NCI-H1417 (cell line): ENCODE data around the gene FIGLA.
A peak's percentile ranks its signal among the peaks of the same experiment; 100 is the strongest.
"Not testable (repeated sequence)": the region's sequence is repeated elsewhere in the genome, so short reads cannot be mapped to it uniquely, and the experiment has no call there.

Source experiments
- DNase-seq, 3 experiments: peaks; one replicate each; lab custom pipeline; 2025; lab: John Stamatoyannopoulos, UW

The FIGLA gene

DNA sequence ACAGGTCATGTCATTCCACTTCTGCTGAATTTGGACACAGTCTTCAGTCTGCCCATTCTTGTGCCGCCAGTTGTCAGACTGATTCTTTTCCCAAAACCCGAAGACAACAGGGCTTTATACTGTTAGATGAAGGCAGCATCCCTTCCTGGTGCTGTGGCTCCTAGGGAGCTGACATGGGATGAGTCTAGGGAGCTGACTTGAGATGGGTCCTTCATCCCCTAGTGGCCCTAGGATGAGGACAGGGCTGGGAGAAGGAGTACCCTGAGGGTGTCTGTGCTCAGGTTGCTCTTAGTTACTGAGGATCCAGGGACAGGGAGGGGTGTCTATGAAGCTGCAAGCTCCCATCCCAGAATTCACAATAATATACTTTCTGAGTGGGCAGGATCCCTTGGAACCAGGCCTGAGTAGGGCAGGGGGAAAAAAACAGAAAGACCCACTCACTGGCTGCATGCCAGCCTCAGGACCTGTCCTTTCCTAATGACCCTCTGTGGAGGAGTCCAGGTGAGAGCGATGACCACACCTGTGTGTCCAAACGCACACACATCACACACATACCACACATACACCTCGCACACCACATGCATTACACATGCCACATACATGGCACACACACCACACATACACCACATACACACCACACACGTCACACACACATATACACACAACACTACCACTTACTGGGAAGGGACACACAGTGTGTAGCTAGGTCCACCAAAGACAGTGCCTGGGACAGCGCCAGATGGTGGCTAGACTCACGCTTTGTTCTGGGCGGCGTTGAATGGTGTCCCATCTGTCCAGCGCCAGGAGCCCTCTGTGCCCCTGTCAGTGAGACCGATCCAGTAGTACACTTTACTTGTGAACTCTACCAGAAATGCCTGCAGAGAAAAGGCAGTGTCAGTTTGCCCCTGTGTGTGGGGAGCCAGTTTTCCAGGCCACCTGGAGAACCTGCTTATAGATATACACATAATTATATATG, 18.8 kb upstream of the FIGLA start:
- no peak for DNase-seq

DNA sequence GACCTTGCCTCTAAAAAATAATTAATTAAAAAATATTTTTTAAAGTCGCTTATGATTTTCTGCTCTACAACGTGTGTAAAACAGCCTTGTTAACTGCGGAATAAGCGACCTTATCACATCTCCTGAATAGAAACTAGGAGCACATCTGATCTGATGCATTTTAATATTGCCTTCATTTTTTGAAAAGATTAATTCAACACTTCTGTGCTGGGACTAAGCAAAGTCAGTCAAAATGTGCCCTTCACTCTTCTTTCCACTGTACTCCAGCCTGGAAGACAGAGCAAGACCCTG, 17.3 kb upstream of the FIGLA start:
- no peak for DNase-seq

DNA sequence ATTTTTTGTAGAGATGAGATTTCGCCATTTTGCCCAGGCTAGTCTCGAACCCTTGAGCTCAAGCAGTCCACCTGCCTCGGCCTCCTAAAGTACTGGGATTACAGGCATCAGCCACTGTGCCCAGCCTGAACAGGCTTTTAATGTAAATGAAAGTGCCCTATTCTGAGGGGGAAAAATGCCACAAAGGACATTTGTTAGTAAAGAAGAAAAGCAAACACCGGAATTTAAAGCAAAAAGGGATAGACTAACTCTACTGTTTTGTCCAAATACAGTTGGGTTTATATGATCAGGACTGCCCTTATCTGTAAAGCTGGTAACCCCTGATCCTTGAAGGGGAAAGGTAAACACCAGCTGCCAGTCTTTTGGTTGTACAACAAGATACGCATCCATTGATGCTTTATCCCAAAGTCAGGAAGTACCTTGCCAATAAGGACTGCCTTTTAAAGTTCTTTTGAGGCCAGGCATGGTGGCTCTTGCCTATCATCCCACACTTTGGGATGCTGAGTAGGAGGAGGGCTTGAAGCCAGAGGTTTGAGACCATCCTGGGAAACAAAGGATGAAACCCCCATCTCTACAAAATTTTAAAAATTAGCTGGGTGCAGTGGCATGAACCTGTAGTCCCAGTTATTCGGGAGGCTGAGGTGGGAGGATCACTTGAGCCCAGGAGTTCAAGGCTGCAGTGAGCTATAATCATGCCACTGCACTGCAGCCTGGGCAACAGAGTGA, 16.8 kb upstream of the FIGLA start:
- DNase-seq, result peak in 1 of 3 experiments; percentile 20

DNA sequence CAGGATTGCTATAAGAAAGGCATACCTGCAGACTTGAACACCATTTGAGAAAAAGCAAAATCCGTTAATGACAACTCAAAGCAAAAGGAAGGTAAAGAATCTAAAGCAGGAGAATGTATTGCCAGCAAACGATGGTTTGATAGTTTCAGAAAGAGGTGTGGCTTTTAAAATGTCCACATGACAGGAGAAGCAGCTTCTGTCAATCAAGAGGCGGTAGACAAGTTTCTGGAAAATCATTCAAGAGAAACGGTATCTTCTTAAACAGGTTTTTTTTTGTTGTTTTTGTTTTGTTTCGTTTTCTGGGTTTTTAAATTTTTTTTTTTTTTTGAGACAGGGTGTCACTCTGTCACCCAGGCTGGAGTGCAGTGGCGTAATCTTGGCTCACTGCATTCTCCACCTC, 16.2 kb upstream of the FIGLA start:
- DNase-seq, result no peak

DNA sequence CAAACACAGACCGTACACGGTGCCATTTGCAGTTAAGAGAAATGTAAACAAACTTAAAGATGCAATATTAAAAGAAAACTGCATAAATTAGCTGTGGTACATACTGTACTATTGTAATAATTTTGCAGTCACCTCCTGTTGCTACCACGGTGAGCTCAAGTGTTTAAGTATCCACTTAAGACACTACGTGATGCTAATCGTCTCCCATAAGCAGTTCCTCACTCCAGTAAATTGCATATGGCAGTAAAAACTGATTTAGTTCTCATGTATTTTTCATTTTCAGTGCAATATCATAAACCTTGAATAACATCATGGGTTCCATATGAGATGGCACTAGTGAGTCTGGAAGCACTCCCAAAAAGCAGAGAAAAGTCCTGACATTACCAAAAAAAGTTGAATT, 15.6 kb upstream of the FIGLA start:
- peak; percentile 26 to 93 (median 67) for DNase-seq

DNA sequence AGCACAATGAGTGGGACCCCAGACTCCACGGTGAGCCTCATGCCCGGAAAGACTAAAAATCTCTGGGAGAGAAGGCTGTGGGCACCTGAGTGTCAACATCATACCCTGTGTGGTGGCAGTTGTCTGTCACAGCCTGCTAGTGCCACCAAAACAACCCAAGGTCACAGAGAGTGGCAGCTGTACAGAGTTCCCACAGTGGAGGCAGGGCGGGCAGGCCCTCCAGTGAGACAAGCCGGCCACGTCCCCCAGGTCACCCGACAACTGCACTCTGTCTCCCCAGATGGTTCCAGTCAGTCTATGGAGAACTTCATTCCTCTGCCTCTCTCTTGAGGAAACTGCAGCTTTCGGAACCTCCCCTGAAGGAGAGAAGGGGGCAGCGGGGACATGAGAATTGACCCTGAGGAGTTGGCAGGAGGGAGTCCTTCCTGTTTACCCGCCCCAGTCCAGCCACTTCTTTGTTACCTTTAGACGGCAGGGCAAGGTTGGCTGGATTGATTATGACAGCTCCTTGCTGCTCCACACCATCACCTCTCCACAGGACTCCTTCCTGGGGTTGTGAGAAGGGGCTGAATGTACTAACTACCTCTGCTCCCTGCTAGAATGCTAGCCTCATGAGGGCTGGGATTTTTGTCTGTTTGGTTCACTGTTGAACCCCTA, 11.3 kb upstream of the FIGLA start:
- DNase-seq, result no peak

DNA sequence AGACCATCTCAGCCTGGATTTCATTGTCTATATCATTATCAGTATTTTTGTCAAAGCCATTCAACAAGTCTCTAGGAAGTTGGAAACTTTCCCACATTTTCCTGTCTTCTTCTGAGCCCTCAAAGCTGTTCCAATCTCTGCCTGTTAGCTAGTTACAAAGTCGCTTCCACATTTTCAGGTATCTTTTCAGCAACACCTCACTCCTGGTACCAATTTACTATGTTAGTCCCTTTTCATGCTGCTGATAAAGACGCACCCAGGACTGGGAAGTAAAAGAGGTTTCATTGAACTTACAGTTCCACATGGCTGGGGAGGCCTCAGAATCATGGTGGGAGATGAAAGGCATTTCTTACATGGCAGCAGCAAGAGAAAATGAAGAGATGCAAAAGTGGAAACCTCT, 9.3 kb upstream of the FIGLA start:
- no peak for DNase-seq

DNA sequence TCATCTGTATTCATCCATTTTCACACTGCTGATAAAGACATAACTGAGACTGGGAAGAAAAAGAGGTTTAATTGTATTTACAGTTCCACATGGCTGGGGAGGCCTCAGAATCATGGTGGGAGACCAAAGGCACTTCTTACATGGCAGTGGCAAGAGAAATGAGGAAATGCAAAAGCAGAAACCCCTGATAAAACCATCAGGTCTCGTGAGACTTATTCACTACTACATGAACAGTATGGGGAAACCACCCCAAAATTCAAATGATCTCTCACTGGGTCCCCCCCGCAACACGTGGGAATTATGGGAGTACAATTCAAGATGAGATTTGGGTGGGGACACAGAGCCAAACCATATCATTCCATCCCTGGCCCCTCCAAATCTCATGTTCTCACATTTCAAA, 7.6 kb upstream of the FIGLA start:
- not testable (repeated sequence) for DNase-seq

DNA sequence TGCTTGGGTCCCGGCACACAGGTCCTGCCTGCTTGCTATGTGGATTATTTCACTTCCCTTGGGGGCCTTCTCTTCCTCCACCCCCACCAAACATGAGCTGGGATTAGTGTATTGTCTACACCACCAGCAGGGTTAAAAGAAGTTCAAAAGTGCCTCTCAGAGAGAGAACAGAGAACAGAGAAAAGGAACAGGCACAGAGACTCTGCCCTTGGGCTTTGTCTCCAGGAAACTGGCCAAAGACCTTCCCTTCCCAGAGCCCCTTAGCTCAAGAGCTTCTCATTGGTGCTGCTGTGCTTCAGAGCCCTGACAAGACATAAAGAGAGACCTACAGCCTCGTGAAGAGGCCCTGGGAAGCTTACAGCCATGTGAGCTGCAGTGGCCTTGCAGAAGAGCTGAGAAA, 7.1 kb upstream of the FIGLA start:
- no peak for DNase-seq

DNA sequence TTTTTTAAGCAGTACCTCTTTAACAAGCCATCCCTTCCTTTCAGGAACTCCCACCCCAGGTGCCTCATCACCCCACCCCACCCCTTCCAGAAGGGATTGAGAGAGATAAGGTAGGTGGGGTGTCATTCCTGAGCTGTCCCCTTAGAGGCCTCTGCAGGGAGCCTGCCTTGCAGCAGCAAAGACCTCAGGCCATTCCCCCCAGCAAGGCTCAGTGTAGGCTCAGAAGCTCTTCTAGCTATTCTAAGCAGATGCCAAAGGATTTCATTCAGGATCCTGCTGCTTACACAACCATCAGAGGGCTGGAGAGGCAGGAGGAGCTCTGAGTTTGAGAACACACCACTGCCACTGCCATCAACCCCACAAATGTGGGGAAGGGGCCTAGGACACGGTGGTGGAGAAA, 5.8 kb upstream of the FIGLA start:
- DNase-seq, result no peak

DNA sequence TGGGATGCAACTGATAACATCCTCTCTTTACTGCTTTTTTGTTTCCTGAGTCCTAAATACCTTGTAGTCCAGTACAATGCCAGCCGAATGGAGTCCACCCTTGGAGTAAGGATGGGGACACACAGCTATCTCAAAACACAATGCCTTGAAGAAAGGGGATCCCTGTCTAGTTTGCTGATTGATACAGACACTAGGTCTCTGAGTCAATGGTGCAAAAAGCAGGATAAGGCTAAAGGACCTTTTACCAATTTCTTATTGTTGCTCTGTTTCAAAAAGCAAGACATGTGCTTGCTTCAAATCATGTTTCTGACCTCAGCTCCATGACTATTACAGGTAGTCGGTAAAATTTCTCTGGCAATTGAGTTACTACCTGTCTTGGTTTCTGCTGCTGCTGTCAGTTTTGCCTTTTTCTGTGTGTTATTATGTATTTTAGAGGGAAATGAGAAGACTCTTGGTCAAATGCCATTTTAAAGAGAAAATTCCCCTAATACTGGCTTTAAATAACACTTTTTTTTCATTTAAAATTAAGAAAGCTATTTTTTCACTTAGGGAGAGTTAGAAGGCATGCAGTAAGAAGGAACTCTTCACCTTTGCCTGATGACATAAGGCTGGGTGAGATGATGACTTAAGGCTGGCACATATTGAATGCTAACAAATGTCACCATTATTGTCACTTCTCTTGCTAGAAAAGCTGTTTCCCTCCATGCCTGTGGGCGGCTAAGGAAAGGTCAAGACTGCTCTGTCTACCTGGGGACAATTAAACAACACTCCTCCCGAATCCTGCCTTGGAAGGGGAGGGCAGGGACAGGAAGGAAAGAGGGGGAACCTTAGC, 4.9 kb upstream of the FIGLA start:
- no peak for DNase-seq

DNA sequence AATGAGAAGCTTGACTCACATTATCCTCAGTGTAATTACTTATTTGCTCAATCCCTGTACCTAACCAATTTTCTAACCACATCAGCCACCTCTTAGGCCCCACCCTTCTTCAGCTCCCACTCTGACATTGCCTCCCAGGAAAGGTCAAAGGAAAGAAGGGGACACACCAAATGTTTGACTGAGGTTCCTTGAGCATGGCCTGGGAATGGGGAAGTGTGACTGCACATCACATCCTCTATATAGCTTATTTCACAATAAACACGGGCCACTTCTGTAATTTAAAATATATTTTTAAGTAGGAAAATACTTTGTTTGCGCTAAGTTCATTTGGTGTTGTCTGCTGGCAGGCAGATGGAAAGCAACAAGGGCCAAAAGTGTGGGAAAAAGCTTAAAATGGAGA, 3.0 kb upstream of the FIGLA start:
- peak in 1 of 3 experiments; percentile 17 for DNase-seq

DNA sequence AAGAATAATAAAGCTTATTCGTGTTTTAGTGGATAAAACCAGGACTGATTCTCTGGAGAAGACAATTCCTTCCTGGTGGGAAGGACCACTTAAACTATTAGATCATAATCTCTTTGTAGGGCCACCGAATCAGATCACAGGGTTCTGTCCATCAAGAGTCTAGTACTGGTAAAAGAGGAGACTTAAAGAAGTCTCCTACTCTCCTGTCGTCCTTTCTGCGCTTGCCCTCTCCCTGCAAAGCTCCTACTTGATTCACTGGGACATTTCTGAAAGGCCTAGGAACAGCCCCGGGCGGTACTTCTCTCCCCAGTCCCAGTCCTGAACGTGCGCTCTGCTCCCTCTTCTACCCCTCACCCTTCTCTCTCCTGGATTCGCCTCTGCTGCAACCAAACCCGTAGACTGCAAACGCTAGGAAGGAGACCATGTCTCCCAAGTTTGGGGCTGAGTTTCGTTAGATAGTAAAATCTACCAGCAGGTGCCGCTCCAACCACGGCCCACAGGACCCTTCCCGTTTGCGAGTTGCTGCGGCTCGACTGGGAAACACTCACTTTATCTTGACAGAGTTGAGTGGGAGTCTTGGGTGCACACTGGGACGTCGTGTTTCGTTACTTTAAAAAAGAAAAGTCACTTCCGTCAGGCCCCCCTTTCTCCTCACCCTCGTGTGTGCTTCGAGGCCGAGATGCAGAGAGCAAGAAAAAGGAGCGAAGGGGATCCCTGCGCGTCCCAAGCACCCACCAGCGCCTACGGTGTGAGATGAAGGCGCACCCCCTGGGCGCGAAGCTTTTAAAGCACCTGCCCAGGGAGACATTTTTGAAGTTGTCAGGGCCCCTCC, 923 bp downstream of the FIGLA start:
- DNase-seq, result peak; percentile 52 to 86 (median 76)

DNA sequence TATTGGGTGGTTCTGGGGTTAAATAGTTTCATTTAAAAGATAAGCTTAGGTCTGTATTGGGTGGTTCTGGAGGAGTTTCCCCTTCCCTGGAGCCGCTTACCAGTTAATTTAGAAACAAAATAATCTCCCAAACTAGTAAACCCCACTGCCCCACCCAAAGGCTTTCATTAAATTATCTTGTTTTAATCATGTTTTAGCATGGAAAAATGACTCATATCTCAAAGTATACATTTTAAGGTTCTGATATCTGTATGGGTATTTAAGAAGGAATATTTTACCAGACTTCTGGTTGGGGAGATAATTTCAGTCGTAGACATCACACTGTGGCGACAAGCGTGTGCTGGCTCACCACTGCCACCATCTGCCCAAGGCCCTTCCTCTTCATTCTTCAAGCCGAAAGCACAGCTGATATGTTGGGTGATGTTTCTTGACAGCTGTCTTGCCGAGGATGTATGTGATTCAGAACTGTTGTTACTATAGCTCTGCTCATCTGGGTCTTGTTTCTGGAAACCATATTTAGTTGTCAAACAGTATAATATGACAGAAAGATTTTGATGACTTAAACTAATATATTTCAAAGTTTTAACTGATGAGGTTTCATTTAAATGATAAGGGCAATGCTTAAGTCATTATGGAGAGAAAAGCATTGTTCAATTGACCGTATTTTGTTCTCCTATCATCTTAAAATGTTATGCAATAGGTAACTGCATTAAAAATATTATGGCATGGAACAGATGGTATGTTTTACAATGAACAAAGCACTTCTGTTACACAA, 5.1 kb downstream of the FIGLA start:
- DNase-seq, result peak; percentile 29 to 69 (median 33)

DNA sequence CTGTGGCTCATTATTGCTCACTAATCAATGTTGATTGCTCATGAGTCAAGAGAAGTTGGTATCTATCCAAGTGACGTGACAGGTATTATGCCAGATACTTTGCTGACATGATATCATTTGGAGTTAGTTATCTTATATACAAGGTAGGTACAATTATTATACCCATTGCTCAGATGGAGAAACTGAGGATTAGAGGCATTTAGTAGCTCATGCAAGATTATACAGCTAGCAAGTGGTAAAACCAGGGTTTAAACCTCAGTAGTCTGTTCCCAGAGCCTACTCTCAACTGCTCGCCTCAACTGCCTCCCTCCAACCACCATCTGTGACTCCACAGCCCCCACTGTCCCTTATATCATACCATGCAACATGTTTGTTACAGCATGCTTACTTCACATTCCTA, 6.1 kb downstream of the FIGLA start:
- DNase-seq, result no peak

DNA sequence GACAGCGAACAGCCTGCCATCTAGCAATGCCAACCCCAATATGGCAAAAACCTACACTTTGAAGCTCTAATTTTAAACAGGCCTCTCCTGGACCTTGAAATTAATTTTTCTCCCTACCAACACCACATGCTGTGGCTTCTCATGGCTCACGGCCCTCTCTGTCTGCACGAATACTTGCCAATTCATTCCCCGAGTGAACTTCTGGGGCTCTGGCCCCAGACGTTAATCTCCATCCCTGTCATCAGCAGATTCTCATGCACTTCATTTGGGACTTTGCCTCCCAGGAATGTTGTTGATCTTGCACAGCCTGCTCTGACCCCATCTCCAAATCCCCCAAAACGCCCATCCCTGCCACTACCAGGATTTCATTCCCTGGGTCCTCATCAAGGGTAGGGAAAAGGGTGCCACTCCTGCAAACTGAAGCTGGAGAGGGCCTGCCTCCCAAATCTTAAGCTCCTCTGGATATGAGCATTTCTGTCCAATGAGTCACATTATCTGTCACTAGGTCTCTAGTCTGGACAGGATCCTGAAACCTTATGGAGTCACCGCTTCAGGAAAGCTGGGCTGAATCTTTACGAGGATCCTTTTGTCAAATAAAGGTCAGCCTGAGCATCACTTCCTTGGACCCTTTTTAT, 10.4 kb downstream of the FIGLA start:
- DNase-seq, result no peak

DNA sequence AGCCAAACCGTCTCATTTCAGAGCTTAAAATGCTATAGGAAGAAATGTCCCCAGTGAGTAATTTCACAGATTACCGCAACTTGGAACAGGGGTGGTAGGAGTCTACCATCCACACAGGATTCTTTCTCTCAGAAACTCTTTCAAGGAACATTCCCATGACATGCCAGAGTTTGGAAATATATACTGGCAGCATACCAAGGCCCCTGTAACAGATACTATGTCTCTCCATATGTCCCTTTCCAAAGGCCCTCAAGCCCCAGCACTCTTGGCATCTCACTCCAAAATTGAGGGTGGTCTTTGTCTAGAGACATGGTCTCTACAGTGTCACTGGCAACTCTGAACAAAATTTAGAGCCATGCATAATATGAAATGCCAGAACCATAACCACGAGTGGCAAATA, 11.0 kb downstream of the FIGLA start:
- DNase-seq, result no peak

DNA sequence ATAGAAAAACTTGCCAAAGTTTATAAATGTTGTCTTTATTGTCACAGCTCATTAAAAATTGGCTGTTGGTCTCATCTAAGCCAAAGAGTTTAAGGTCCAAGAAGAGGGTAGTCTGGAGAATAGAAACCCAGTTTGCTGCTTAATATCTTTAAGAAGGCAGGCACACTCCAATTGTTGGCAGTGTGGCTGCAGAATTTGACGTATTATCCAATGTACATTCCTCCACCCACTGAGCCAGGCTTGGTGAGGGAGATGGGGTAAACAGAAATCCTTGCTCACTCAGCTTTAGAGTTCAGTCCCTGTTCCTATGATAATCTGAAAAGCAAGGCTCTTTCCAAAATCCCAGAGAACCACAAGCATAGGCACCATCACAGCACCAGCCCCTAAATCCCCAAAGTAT, 11.8 kb downstream of the FIGLA start:
- DNase-seq, result no peak

DNA sequence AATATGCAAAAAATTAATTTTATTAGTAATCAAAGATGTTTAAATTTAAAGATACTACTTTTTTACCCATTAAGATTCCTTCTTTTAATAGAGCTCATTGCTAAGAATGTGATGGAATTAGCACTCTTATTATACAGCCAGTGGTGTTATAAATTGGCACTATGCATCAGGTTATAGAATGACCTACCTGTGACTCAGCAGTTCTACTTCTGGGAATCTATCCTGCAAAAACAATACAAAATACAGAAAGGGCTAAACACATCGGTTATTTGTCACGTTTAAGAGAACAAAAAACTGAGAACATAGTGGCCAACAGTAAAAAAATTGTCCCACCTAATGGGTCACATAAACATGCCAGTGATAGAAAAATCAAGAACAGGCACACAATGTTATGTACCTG, 13.0 kb downstream of the FIGLA start:
- DNase-seq, result no peak

DNA sequence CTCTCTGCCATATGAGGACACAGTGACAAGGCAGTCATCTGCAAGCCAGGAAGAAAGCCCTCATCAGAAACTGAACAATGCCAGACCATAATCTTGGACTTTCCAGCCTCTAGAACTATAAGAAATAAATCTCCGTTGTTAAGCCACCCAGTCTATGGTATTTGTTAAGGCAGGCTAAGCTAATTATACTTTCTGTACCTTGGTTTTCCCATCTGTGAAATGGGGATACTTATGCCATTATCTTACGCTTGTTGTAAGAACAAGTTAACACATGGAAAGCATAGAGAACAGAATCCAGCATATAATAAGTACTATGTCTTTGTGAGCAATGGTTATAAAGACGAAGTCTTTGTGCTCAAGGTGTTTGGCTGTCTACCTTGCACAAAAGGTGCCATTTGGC, 14.2 kb downstream of the FIGLA start:
- no peak for DNase-seq
